GM23338 (cell line): ENCODE data around the gene MAP1LC3A.

Source experiments
- EZH2 ChIP-seq: fragments of 200-600 bp; sonication (generic); IDR thresholded peaks from one replicate; pipeline ENCODE4 v1.8.0; 2017; ENCODE audit warnings: antibody characterized with exemption, mild to moderate bottlenecking, low read depth; ENCODE audit not compliant: unreplicated experiment
- POLR2AphosphoS5 ChIP-seq: IDR thresholded peaks from 2 replicates; pipeline ENCODE4 v1.6.1; 2016; ENCODE audit warnings: antibody characterized with exemption, low read depth

GRCh38 chr20:34515484-34516246, 42.9 kb upstream of the MAP1LC3A start:
- TF ChIP-seq EZH2 (no peak), POLR2AphosphoS5 (no peak; the same call in 1 of the 2 replicates)
